Suprapubic skin (tissue), 4 donors: Measurements from ENCODE around the gene BRPF1. TPM values are rescaled to one million over a fixed set of nuclear protein-coding genes. Genes with fewer than 3 reads are reported as not detected.

Source experiments
- DNase-seq, 2 donors: peaks; one replicate each; pipeline ENCODE4 v3.0.0-alpha.2; 2019; ENCODE audit warnings: low spot score in 2 of 2
- H3K27ac ChIP-seq: fragments of 200-600 bp; sonication (generic); one replicate; pipeline ENCODE4 v1.5.1; 2019
- H3K27me3 ChIP-seq: fragments of 200-600 bp; sonication (generic); one replicate; pipeline ENCODE4 v1.5.1; 2019
- H3K36me3 ChIP-seq: fragments of 200-600 bp; sonication (generic); one replicate; pipeline ENCODE4 v1.5.1; 2019
- H3K4me1 ChIP-seq: fragments of 200-600 bp; sonication (generic); one replicate; pipeline ENCODE4 v1.5.1; 2019
- H3K4me3 ChIP-seq: fragments of 200-600 bp; sonication (generic); one replicate; pipeline ENCODE4 v1.5.1; 2019; ENCODE audit warnings: mild to moderate bottlenecking
- H3K9me3 ChIP-seq: fragments of 200-600 bp; sonication (generic); one replicate; pipeline ENCODE4 v1.5.1; 2019
- EP300 ChIP-seq: sonication (generic); formaldehyde crosslinking; IDR thresholded peaks from one replicate; pipeline ENCODE4 v1.6.1; 2017; ENCODE audit warnings: antibody characterized with exemption
- POLR2A ChIP-seq, 2 donors: fragments of 450-650 bp; IDR thresholded peaks; one replicate each; pipeline ENCODE4 v1.6.1; 2017; ENCODE audit warnings: antibody characterized with exemption in 2 of 2, mild to moderate bottlenecking in 2 of 2, moderate library complexity in 2 of 2
- POLR2AphosphoS5 ChIP-seq, 3 donors: sonication (generic); formaldehyde crosslinking; IDR thresholded peaks; one replicate each; pipeline ENCODE4 v1.6.1; 2017; ENCODE audit warnings: antibody characterized with exemption in 3 of 3
- WGBS: methylation state at CpG from one replicate; pipeline ENCODE4 v1.1.5; 2018; 5-methylcytosine and 5-hydroxymethylcytosine counted together
- total RNA-seq, 4 donors: library from RNA; depleted of rRNA; stranded (reverse); fragments of >200 nt; gene quantifications; one replicate each; pipeline ENCODE4 v1.1.0, GENCODE V29; 2016
- TF ChIP-seq, protein P1 (sequence below), 2 donors: fragments of 200-600 bp in 1 of 2; fragments of 450-650 bp in 1 of 2; sonication (generic) in 1 of 2; IDR thresholded peaks; one replicate each; pipeline ENCODE4 v1.5.1; 2016 to 2019; ENCODE audit warnings: antibody characterized with exemption in 2 of 2, mild to moderate bottlenecking in 1 of 2, moderate library complexity in 1 of 2

Gene BRPF1
- total RNA-seq, 4 donors from 2014 or later: 24.6 to 35.6 (median 29.4) TPM

DNA sequence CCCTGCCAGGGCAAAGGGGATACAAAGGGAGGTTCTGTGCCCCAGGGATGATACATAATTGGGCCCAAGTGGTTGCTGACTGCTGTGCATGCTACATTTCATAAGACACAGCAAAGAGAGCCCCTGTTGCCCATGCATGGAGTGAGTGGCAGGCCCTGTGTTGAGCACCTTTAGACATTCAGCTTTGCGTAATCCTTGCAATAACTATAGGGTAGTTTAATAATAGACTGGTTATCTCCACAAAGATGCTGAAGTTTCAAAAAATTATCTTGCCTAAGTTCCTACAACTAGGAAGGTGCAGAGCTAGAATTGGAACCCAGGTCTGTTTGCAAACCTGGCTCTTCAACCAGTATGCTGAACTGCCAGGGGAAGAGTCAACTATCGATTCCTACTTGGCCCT lies 16.5 kb downstream of the BRPF1 start:
- Histone ChIP-seq H3K27me3 (no peaks in the 10 kb centered on the region), H3K4me3 (no peak overlapping the region), H3K4me1 (peaks cover 29% of the 10 kb centered on the region), H3K9me3 (no peaks in the 10 kb centered on the region), H3K36me3 (peaks cover 69% of the 10 kb centered on the region), H3K27ac (no peak overlapping the region)
- DNase-seq: no peak
- TF ChIP-seq POLR2A (IDR thresholded peaks at IDR 0.05) (no peak), EP300 (no peak), POLR2AphosphoS5 (IDR thresholded peaks at IDR 0.05) (no peak)
- TF ChIP-seq, protein P1, sequence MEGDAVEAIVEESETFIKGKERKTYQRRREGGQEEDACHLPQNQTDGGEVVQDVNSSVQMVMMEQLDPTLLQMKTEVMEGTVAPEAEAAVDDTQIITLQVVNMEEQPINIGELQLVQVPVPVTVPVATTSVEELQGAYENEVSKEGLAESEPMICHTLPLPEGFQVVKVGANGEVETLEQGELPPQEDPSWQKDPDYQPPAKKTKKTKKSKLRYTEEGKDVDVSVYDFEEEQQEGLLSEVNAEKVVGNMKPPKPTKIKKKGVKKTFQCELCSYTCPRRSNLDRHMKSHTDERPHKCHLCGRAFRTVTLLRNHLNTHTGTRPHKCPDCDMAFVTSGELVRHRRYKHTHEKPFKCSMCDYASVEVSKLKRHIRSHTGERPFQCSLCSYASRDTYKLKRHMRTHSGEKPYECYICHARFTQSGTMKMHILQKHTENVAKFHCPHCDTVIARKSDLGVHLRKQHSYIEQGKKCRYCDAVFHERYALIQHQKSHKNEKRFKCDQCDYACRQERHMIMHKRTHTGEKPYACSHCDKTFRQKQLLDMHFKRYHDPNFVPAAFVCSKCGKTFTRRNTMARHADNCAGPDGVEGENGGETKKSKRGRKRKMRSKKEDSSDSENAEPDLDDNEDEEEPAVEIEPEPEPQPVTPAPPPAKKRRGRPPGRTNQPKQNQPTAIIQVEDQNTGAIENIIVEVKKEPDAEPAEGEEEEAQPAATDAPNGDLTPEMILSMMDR (IDR thresholded peaks at IDR 0.05): no peak
- 96% methylated on average over 2 of the region's 2 CpGs for WGBS

DNA sequence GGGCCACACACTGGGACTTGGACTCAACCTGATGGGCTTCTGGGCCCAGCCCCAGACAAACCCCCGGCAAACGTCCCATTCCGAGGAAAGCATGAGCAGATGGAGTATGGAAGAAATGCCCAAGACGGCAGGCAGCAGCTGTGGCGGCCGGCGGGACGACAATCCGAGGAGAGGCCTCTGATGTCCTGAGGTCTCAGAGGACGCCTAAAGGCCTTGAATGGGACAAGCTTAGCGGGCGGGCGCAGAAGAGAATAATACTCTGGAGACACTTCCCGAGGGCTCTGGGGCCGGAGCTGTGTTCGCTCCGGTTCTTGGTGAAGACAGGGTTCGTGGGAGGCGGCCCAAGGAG lies 17.7 kb downstream of the BRPF1 start:
- Histone ChIP-seq H3K9me3 (no peaks in the 10 kb centered on the region), H3K27me3 (no peaks in the 10 kb centered on the region), H3K27ac (peak overlapping the region; percentile 90), H3K36me3 (peaks cover 60% of the 10 kb centered on the region), H3K4me3 (peak overlapping the region; percentile 74), H3K4me1 (peaks cover 32% of the 10 kb centered on the region)
- TF ChIP-seq, protein P1 (IDR thresholded peaks at IDR 0.05): no peak
- no peak for TF ChIP-seq EP300
- TF ChIP-seq POLR2AphosphoS5 (IDR thresholded peaks at IDR 0.05): no peak
- no peak for TF ChIP-seq POLR2A (IDR thresholded peaks at IDR 0.05)
- WGBS: 5% methylated on average over 17 of the region's 19 CpGs
- DNase-seq: no peak

DNA sequence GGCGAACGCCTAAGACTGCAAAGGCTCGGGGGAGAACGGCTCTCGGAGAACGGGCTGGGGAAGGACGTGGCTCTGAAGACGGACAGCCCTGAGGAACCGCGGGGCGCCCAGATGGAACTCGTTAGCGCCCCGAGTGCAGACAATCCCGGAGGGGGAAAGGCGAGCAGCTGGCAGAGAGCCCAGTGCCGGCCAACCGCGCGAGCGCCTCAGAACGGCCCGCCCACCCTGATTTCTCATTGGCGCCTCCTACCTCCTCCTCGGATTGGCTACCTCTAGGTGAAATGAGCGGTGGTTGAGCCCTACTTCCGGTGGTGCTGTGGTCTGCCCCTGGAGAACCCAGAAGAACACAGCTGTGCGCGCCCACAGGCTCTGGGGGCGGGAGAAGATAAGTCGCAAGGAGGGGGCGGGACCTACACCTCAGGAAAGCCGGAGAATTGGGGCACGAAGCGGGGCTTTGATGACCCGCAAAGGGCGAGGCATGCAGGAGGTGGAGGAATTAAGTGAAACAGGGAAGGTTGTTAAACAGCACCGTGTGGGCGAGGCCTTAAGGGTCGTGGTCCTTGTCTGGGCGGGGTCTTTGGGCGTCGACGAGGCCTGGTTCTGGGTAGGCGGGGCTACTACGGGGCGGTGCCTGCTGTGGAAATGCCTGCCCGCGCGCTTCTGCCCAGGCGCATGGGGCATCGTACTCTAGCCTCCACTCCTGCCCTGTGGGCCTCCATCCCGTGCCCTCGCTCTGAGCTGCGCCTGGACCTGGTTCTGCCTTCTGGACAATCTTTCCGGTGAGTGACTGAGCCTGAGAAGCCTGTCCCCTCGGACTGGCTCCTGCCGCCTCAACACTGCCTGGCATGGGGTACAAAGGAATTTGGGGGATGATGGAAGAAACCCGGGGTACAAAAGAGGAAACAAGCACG lies 18.4 kb downstream of the BRPF1 start, which contains the start of gene OGG1:
Gene OGG1, plus strand, starts transcription at position 308 of the 911 bp plus-strand sequence. Its CDS starts 335 bp downstream, at position 643.
- Histone ChIP-seq H3K36me3 (peaks cover 53% of the 10 kb centered on the region), H3K27ac (peak within 1 kb of the TSS; percentile 90), H3K4me3 (peak within 1 kb of the TSS; percentile 74), H3K9me3 (no peaks in the 10 kb centered on the region), H3K4me1 (peaks cover 38% of the 10 kb centered on the region), H3K27me3 (no peaks in the 10 kb centered on the region)
- DNase-seq: peak; percentile 98 to 99
- WGBS: under 1% methylated on average over 32 of the region's 60 CpGs
- peak in 1 of 3 donors; percentile 27 for TF ChIP-seq POLR2AphosphoS5 (IDR thresholded peaks at IDR 0.05)
- TF ChIP-seq, protein P1 (IDR thresholded peaks at IDR 0.05): no peak

DNA sequence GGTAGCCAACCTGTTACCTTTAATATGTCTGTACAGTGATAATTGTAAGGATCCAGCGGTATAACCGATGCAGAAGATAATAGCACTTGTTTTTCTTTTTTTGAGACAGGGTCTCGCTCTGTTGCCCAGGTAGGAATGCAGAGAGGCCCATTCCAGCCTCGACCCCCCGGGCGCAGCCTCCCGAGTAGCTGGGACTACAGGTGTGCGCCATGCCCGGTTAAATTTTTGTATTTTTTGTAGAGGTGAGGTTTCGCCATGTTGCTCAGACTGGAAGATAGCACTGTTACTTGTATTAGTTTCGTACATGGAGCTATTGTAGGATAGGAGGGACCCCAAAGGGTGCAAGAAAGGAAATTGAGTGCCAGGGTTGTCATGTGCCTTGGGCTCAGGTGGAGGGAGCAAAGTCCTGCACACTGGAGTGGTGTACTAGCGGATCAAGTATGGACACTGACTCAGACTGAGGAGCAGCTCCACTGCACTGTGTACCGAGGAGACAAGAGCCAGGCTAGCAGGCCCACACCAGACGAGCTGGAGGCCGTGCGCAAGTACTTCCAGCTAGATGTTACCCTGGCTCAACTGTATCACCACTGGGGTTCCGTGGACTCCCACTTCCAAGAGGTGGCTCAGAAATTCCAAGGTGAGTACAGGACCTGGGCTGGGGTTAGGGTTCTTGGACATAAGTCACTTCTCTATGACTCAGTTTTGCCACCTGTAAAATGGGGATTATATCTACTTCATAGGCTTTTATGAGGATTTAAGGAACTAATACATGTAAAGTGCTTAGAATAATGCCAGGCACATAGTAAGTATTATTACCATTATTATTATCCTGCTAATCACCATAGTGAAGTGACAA lies 19.2 kb downstream of the BRPF1 start:
- H3K27me3 ChIP-seq: no peaks in the 10 kb centered on the region
- DNase-seq: no peak
- TF ChIP-seq, protein P1 (IDR thresholded peaks at IDR 0.05): no peak
- TF ChIP-seq EP300: no peak
- TF ChIP-seq POLR2A (IDR thresholded peaks at IDR 0.05): no peak
- no peak for TF ChIP-seq POLR2AphosphoS5 (IDR thresholded peaks at IDR 0.05)
- H3K4me1 ChIP-seq: peaks cover 46% of the 10 kb centered on the region
- 33% methylated on average over 17 of the region's 17 CpGs for WGBS
- no peaks in the 10 kb centered on the region for H3K9me3 ChIP-seq
- peak overlapping the region; percentile 74 for H3K4me3 ChIP-seq
- H3K27ac ChIP-seq: peak overlapping the region; percentile 90
- peaks cover 45% of the 10 kb centered on the region for H3K36me3 ChIP-seq

DNA sequence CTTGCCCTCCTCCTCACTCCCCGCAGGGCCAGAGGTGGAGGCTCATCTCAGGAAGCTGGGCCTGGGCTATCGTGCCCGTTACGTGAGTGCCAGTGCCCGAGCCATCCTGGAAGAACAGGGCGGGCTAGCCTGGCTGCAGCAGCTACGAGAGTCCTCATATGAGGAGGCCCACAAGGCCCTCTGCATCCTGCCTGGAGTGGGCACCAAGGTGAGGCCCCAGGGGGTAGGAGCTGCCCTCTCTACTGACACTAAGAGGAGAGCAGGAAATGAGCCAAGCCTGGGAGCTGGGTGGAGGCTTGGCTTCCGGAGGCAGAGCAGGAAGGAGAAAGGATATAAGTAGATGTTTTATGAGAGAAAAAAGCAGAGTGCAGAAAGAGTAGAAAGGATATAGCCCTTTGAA lies 23.1 kb downstream of the BRPF1 start:
- Histone ChIP-seq H3K9me3 (no peaks in the 10 kb centered on the region), H3K27me3 (no peaks in the 10 kb centered on the region), H3K36me3 (peaks cover 58% of the 10 kb centered on the region), H3K4me1 (peaks cover 38% of the 10 kb centered on the region), H3K27ac (peak overlapping the region; percentile 45), H3K4me3 (no peak overlapping the region)
- TF ChIP-seq, protein P1 (IDR thresholded peaks at IDR 0.05): no peak
- no peak for TF ChIP-seq POLR2A (IDR thresholded peaks at IDR 0.05)
- no peak for TF ChIP-seq POLR2AphosphoS5 (IDR thresholded peaks at IDR 0.05)
- no peak for TF ChIP-seq EP300
- DNase-seq: no peak
- WGBS: 53% methylated on average over 8 of the region's 8 CpGs
